Heart left ventricle (tissue), 13 donors: ENCODE data around the gene DDX10.

Source experiments
- CTCF ChIP-seq, 12 donors: fragments of 200-600 bp; sonication (generic) in 4 of 12; IDR thresholded peaks; one replicate each; pipeline versions ENCODE4 v1.5.0 to v1.8.0; 2018 to 2022; ENCODE audit warnings: antibody characterized with exemption in 12 of 12, mild to moderate bottlenecking in 5 of 12
- POLR2A ChIP-seq, 2 donors: fragments of 450-650 bp; IDR thresholded peaks; one replicate each; pipeline ENCODE4 v1.6.1; 2017; ENCODE audit warnings: antibody characterized with exemption in 2 of 2, mild to moderate bottlenecking in 2 of 2, moderate library complexity in 2 of 2
- donor health status: ischemic (EF 13 %, LVEDD 7.1; RV severe dilation, severe dysfunction).
- donor health status: DM: no; HTN: yes; CAD: no.
- donor health status: DM: no; HTN: no; CAD: no.
- donor health status: ischemic (EF 25% LVEDD 6.9; RV normal size, moderate dysfunction).
- donor health status: ischemic (EF 25% LVEDD 5.7; RV mildly dilated, moderate dysfunction).
- donor health status: ischemic (EF 35%, LVEDD 5.7; RV mildly dilated, moderate dysfunction).
- donor health status: nonischemic (EF 11% LVEDD 7.7; RV severe dilation, severe dysfunction).
- donor health status: DM: yes; HTN: yes; CAD: no.
- donor health status: PGD.
- donor health status: ischemic (EF 29% LVEDD 5.4; RV normal size, mild dysfunction).
- donor health status: nonischemic (EF 23%, LVEDD 6.1; RV moderate dilation, normal function).

- TF ChIP-seq CTCF (IDR thresholded peaks at IDR 0.05) (no peak), POLR2A (IDR thresholded peaks at IDR 0.05) (no peak)
Observed at GRCh38 chr11:108804511-108804910, 139.6 kb downstream of the DDX10 start.
